Uterus (tissue), 2 donors: ENCODE results near the gene C1orf94.

Experiments used
- CTCF ChIP-seq, 4 experiments: fragments of 200-600 bp in 2 of 4; fragments of 450-650 bp in 2 of 4; sonication (generic) in 2 of 4; IDR thresholded peaks; one replicate each; pipeline ENCODE4 v1.5.1; 2016 to 2019; ENCODE audit warnings: antibody characterized with exemption in 4 of 4, mild to moderate bottlenecking in 2 of 4, moderate library complexity in 1 of 4
- POLR2A ChIP-seq, 2 donors: fragments of 450-650 bp; IDR thresholded peaks; one replicate each; pipeline ENCODE4 v1.6.1; 2016; ENCODE audit warnings: antibody characterized with exemption in 2 of 2, mild to moderate bottlenecking in 1 of 2, moderate library complexity in 1 of 2

DNA sequence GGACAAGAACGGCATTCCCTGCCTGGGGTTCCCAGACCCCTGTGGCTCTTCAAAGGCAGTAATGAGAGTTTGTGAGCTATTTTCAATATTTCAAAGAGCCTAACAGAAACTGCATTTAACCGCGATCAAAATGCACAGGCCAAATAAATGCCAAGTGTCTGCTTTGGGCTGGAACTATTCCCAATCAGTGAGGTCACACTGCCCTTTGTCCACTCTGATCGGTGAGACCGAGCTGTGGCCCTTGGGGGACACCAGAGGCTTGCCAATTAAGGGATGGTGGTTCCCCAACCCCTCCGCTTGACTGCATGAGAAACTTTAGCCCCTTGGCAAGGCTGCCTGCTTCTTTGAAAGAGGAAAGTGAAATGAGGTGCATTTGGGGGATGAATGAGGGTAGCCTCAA lies 31.9 kb upstream of the C1orf94 start:
- TF ChIP-seq CTCF (IDR thresholded peaks at IDR 0.05), result no peak
- no peak for TF ChIP-seq POLR2A (IDR thresholded peaks at IDR 0.05)
